Sigmoid colon (tissue), 4 donors: ENCODE data around the gene OTOP2.

ENCODE experiments used
- CTCF ChIP-seq, 4 experiments: fragments of 450-650 bp in 3 of 4; fragments of 200-600 bp in 1 of 4; IDR thresholded peaks; one replicate each; pipeline ENCODE4 v1.5.1; 2016 to 2019; ENCODE audit warnings: antibody characterized with exemption in 4 of 4, mild to moderate bottlenecking in 3 of 4, moderate library complexity in 2 of 4
- POLR2AphosphoS5 ChIP-seq, 4 donors: sonication (generic); formaldehyde crosslinking; IDR thresholded peaks; one replicate each; pipeline ENCODE4 v1.6.1; 2017; ENCODE audit warnings: antibody characterized with exemption in 4 of 4

GRCh38 chr17:74935585-74936469, 11.8 kb downstream of the OTOP2 start, which contains the start of gene OTOP3:
- no peak for TF ChIP-seq CTCF (IDR thresholded peaks at IDR 0.05)
- TF ChIP-seq POLR2AphosphoS5 (IDR thresholded peaks at IDR 0.05): no peak
